CD14-positive monocyte (primary cell): ENCODE measurements around the gene PPP1R15B. TPM values are rescaled to one million over a fixed set of nuclear protein-coding genes. Genes with fewer than 3 reads are reported as not detected.

ENCODE experiments used
- DNase-seq, 3 donors: peaks; one replicate each; pipeline ENCODE4 v3.0.0-alpha.2; 2011 to 2022
- H2AFZ ChIP-seq: 2 replicates; pipeline ENCODE4 v1.6.0; 2012; ENCODE audit warnings: mild to moderate bottlenecking, low read depth, low read length, inconsistent platforms; ENCODE audit not compliant: insufficient read depth, poor library complexity, severe bottlenecking
- H3K27ac ChIP-seq, 2 donors: 1 replicate in 1 of 2; 2 replicates in 1 of 2; pipeline ENCODE4 v1.5.1; 2012 to 2013; ENCODE audit warnings: low read length in 2 of 2, control low read depth in 1 of 2, inconsistent platforms in 1 of 2, low read depth in 1 of 2, mild to moderate bottlenecking in 1 of 2
- H3K27me3 ChIP-seq, 2 donors: one replicate each; pipeline versions ENCODE4 v1.6.0 to v1.6.1; 2011 to 2013; ENCODE audit warnings: low read length in 2 of 2; ENCODE audit not compliant: control insufficient read depth in 2 of 2, insufficient read depth in 2 of 2
- H3K36me3 ChIP-seq, 2 donors: replicated peaks in 1 of 2; 1 replicate in 1 of 2; 2 replicates in 1 of 2; pipeline versions ENCODE4 v1.5.1 to v1.6.1; 2012 to 2013; ENCODE audit warnings: low read length in 2 of 2, control low read depth in 1 of 2, inconsistent platforms in 1 of 2, mild to moderate bottlenecking in 1 of 2; ENCODE audit not compliant: insufficient read depth in 2 of 2, control insufficient read depth in 1 of 2
- H3K4me1 ChIP-seq, 2 donors: 1 replicate in 1 of 2; 2 replicates in 1 of 2; pipeline versions ENCODE4 v1.5.1 to v1.6.1; 2012 to 2013; ENCODE audit warnings: low read length in 2 of 2, control low read depth in 1 of 2, inconsistent platforms in 1 of 2, mild to moderate bottlenecking in 1 of 2, moderate library complexity in 1 of 2; ENCODE audit not compliant: insufficient read depth in 2 of 2, control insufficient read depth in 1 of 2
- H3K4me2 ChIP-seq: replicated peaks from 2 replicates; pipeline ENCODE3; 2012; ENCODE audit warnings: low read length, moderate library complexity, mild to moderate bottlenecking; ENCODE audit not compliant: poor library complexity, severe bottlenecking; ENCODE audit errors: extremely low read depth
- H3K4me3 ChIP-seq, 3 experiments: fragments of 200-600 bp in 1 of 3; sonication (generic) in 1 of 3; replicated peaks in 1 of 3; 1 replicate in 2 of 3; 2 replicates in 1 of 3; pipeline ENCODE4 v1.5.1; 2011 to 2013; ENCODE audit warnings: low read length in 3 of 3, mild to moderate bottlenecking in 3 of 3, control low read depth in 2 of 3, low read depth in 2 of 3, inconsistent platforms in 1 of 3, moderate library complexity in 1 of 3
- H3K79me2 ChIP-seq: 2 replicates; pipeline ENCODE4 v1.6.0; 2012; ENCODE audit warnings: mild to moderate bottlenecking, control low read depth, inconsistent platforms, low read length, moderate library complexity; ENCODE audit not compliant: insufficient read depth
- H3K9ac ChIP-seq: 2 replicates; pipeline ENCODE4 v1.6.0; 2017; ENCODE audit warnings: low read length, mild to moderate bottlenecking; ENCODE audit not compliant: insufficient read depth, poor library complexity, severe bottlenecking
- H3K9me3 ChIP-seq, 2 donors: replicated peaks in 1 of 2; 1 replicate in 1 of 2; 2 replicates in 1 of 2; pipeline versions ENCODE4 v1.5.1 to v1.6.1; 2012 to 2013; ENCODE audit warnings: low read length in 2 of 2, control low read depth in 1 of 2; ENCODE audit not compliant: control insufficient read depth in 1 of 2, insufficient read depth in 1 of 2
- H4K20me1 ChIP-seq: 2 replicates; pipeline ENCODE4 v1.6.0; 2012; ENCODE audit warnings: mild to moderate bottlenecking, low read length, control low read depth, moderate library complexity; ENCODE audit not compliant: insufficient read depth
- H3K27ac Mint-ChIP-seq, 7 donors: one replicate each; pipeline ENCODE4 v1.8.0; 2020; ENCODE audit warnings: mild to moderate bottlenecking in 7 of 7, mixed read lengths in 7 of 7, moderate library complexity in 6 of 7, inconsistent platforms in 2 of 7
- H3K27me3 Mint-ChIP-seq, 3 donors: one replicate each; pipeline ENCODE4 v1.8.0; 2021 to 2022; ENCODE audit warnings: low read depth in 3 of 3, mild to moderate bottlenecking in 3 of 3, mixed read lengths in 3 of 3, moderate library complexity in 3 of 3, inconsistent platforms in 1 of 3
- H3K36me3 Mint-ChIP-seq, 2 donors: one replicate each; pipeline ENCODE4 v1.8.0; 2020; ENCODE audit warnings: mixed read lengths in 2 of 2, inconsistent platforms in 1 of 2, mild to moderate bottlenecking in 1 of 2
- H3K4me1 Mint-ChIP-seq: one replicate; pipeline ENCODE4 v1.8.0; 2020; ENCODE audit warnings: mild to moderate bottlenecking, mixed read lengths
- H3K4me3 Mint-ChIP-seq, 2 donors: one replicate each; pipeline ENCODE4 v1.8.0; 2020; ENCODE audit warnings: mild to moderate bottlenecking in 2 of 2, mixed read lengths in 2 of 2, moderate library complexity in 1 of 2
- H3K9me3 Mint-ChIP-seq, 7 donors: one replicate each; pipeline ENCODE4 v1.8.0; 2020 to 2022; ENCODE audit warnings: mixed read lengths in 7 of 7, mild to moderate bottlenecking in 6 of 7, moderate library complexity in 6 of 7, inconsistent platforms in 2 of 7
- WGBS: methylation state at CpG from one replicate; pipeline ENCODE4 v1.1.5; 2013; ENCODE audit warnings: missing lambda C conversion rate; ENCODE audit not compliant: insufficient coverage; 5-methylcytosine and 5-hydroxymethylcytosine counted together
- intact Hi-C, 2 donors: fragments of 100-400 bp; cut with micrococcal nuclease; formaldehyde crosslinking; loops; one replicate each; pipeline versions ENCODE4 v1.15.0 to v1.15.1; 2023
- polyA plus RNA-seq, 3 donors: library from polyadenylated mRNA; depleted of rRNA in 1 of 3; unstranded in 2 of 3; stranded (reverse) in 1 of 3; fragments of 300-500 nt in 2 of 3; fragments of >200 nt in 1 of 3; fragmentation: Illumina TruSeq in 2 of 3; gene quantifications; 1 replicate in 2 of 3; 2 replicates in 1 of 3; pipeline ENCODE4 v1.2.3, GENCODE V29; 2012 to 2021
- TF ChIP-seq, protein P1 (sequence below): fragments of 200-600 bp; IDR thresholded peaks from one replicate; pipeline ENCODE4 v1.8.0; 2022; ENCODE audit warnings: antibody characterized with exemption, mild to moderate bottlenecking

The PPP1R15B gene
- polyA plus RNA-seq, 3 donors, result 31.1 to 117 (median 31.8) TPM

DNA sequence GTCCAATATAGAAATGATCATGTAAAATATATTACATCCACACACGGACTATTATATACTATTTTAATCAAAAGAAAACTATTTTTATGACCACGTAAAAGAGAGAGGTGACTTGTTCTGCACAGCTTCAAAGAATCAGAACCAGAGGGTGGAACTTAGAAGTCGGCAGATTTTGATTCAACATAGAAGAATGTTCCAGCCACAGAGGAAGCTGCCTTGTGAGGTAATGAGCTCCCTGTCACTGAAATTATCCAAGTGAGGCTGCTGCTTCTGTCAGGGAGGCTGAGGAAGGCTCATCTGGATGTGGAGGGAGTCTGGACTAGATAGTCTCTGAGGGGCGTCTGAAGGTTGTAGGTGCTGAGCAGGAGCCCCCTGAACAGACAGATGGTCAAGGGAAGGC is 54.6 kb downstream of the PPP1R15B start:
- Mint-ChIP-seq H3K4me3 (peak overlapping the region in 1 of 2 donors; percentile 34), H3K27ac (no peak overlapping the region), H3K4me1 (peaks cover 11% of the 10 kb centered on the region), H3K36me3 (no peaks in the 10 kb centered on the region), H3K9me3 (peaks cover 0 to 4% (median 0%) of the 10 kb centered on the region in 7 donors), H3K27me3 (peaks cover 25 to 44% (median 32%) of the 10 kb centered on the region in 3 donors)
- TF ChIP-seq, protein P1, sequence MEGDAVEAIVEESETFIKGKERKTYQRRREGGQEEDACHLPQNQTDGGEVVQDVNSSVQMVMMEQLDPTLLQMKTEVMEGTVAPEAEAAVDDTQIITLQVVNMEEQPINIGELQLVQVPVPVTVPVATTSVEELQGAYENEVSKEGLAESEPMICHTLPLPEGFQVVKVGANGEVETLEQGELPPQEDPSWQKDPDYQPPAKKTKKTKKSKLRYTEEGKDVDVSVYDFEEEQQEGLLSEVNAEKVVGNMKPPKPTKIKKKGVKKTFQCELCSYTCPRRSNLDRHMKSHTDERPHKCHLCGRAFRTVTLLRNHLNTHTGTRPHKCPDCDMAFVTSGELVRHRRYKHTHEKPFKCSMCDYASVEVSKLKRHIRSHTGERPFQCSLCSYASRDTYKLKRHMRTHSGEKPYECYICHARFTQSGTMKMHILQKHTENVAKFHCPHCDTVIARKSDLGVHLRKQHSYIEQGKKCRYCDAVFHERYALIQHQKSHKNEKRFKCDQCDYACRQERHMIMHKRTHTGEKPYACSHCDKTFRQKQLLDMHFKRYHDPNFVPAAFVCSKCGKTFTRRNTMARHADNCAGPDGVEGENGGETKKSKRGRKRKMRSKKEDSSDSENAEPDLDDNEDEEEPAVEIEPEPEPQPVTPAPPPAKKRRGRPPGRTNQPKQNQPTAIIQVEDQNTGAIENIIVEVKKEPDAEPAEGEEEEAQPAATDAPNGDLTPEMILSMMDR, result no peak
- H3K79me2 ChIP-seq, result no peaks in the 10 kb centered on the region
- no peaks in the 10 kb centered on the region for H4K20me1 ChIP-seq
- no peak for DNase-seq
- H3K4me2 ChIP-seq, result no peak overlapping the region
- 94% methylated on average over 2 of the region's 4 CpGs for WGBS
- H3K4me3 ChIP-seq, result no peak overlapping the region
- no peaks in the 10 kb centered on the region for H3K9me3 ChIP-seq
- no peak overlapping the region for H3K9ac ChIP-seq
- no peaks in the 10 kb centered on the region for H3K36me3 ChIP-seq
- peaks cover 5 to 30% of the 10 kb centered on the region in 2 donors for H3K27me3 ChIP-seq
- intact Hi-C loops, result no loop called here
- H2AFZ ChIP-seq, result no peak overlapping the region
- H3K4me1 ChIP-seq, result peaks cover 6 to 8% of the 10 kb centered on the region in 2 donors
- H3K27ac ChIP-seq, result no peak overlapping the region

DNA sequence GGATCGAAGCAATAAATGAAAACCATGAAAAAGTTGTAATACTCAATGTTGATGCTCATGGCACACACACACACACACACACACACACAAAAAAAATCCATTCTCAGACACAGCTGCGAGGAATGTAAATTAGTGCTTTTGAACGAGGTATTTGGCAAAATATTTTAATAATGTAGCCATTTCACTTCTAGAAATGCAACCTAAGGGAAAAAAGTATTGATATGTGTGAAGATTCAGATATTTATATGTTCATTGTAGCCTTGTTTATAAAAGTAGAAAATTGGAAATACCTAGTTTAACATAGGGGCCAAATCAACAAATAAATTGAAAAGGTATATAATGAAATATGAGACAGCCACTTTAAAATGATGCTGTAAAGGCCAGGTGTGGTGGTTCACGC is 55.7 kb downstream of the PPP1R15B start:
- Histone ChIP-seq H3K9ac (no peak overlapping the region), H2AFZ (no peak overlapping the region), H3K4me1 (peaks cover 6 to 8% of the 10 kb centered on the region in 2 donors), H3K27ac (no peak overlapping the region), H3K36me3 (no peaks in the 10 kb centered on the region), H4K20me1 (no peaks in the 10 kb centered on the region), H3K79me2 (no peaks in the 10 kb centered on the region), H3K4me2 (no peak overlapping the region), H3K4me3 (no peak overlapping the region), H3K27me3 (peaks cover 5 to 28% of the 10 kb centered on the region in 2 donors), H3K9me3 (no peaks in the 10 kb centered on the region)
- 100% methylated on average over 1 of the region's 4 CpGs for WGBS
- intact Hi-C loops, result no loop called here
- TF ChIP-seq, protein P1, result no peak
- H3K27ac Mint-ChIP-seq, result no peak overlapping the region
- H3K4me1 Mint-ChIP-seq, result peaks cover 13% of the 10 kb centered on the region
- peaks cover 23 to 39% (median 30%) of the 10 kb centered on the region in 3 donors for H3K27me3 Mint-ChIP-seq
- peaks cover 0 to 4% (median 0%) of the 10 kb centered on the region in 7 donors for H3K9me3 Mint-ChIP-seq
- no peak for DNase-seq
- no peaks in the 10 kb centered on the region for H3K36me3 Mint-ChIP-seq
- H3K4me3 Mint-ChIP-seq, result no peak overlapping the region
